Measurements from ENCODE around the gene GORASP2.
"Not testable (repeated sequence)": the region's sequence is repeated elsewhere in the genome, so short reads cannot be mapped to it uniquely, and the experiment has no call there.

GORASP2 gene

DNA sequence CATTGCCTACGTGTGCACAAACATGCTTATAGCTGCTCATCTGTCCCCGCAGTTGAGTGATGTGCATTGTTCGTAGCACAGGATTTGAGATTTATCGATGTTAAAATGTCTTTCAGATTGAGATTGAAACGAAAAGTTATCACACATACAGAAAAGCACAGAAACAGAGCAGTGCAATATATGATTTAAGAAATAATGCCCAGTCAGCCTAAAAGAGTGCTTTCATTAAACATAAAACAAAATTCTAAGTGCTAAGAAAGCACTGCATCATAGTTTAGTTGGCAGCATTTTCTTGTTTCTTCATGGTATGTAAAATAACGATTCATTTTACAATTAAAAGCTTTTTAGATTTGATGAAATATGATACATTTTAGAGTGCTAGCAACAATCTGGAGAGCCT, 31.9 kb upstream of the GORASP2 start:
- DNase-seq (ENCODE audit: low read depth) = no peak
- no peak overlapping the region for H3K4me3 ChIP-seq (ENCODE audit: low read depth, low read length)
- TF ChIP-seq, protein P1, sequence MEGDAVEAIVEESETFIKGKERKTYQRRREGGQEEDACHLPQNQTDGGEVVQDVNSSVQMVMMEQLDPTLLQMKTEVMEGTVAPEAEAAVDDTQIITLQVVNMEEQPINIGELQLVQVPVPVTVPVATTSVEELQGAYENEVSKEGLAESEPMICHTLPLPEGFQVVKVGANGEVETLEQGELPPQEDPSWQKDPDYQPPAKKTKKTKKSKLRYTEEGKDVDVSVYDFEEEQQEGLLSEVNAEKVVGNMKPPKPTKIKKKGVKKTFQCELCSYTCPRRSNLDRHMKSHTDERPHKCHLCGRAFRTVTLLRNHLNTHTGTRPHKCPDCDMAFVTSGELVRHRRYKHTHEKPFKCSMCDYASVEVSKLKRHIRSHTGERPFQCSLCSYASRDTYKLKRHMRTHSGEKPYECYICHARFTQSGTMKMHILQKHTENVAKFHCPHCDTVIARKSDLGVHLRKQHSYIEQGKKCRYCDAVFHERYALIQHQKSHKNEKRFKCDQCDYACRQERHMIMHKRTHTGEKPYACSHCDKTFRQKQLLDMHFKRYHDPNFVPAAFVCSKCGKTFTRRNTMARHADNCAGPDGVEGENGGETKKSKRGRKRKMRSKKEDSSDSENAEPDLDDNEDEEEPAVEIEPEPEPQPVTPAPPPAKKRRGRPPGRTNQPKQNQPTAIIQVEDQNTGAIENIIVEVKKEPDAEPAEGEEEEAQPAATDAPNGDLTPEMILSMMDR (IDR thresholded peaks at IDR 0.05; ENCODE audit: insufficient read depth, low read depth, low read length, missing control alignments) = no peak

GRCh38 chr2:170905864-170906263, 23.2 kb upstream of the GORASP2 start:
- TF ChIP-seq, protein P1 (IDR thresholded peaks at IDR 0.05; ENCODE audit: insufficient read depth, low read depth, low read length, missing control alignments) = no peak
- DNase-seq (ENCODE audit: low read depth) = no peak
- H3K4me3 ChIP-seq (ENCODE audit: low read depth, low read length) = no peak overlapping the region

DNA sequence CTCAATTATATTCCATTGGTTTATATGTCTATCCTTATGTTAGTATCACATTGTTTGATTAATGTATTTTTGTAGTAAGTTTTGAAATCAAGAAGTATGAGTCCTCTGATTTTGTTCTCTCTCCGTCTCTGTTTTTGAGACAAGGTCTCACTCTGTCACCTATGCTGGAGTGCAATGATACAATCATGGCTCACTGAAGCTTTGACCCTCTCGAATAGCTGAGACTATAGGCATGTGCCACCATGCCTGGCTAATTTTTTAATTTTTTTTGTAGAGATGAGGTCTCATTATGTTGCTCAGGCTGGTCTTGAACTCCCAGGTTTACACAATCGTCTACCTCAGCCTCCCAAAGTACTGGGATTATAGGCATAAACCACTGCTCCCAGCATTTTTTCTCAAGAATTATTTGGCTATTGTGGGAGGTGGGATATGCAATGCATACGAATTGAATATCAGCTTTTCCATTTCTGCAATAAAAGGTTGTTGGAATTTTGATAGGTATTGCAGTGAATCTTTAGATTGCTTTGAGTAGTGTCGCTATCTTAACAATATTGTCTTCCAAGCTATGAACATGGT, 17.7 kb upstream of the GORASP2 start:
- no peak for DNase-seq (ENCODE audit: low read depth)
- H3K4me3 ChIP-seq (ENCODE audit: low read depth, low read length) = no peak overlapping the region
- TF ChIP-seq, protein P1 (IDR thresholded peaks at IDR 0.05; ENCODE audit: insufficient read depth, low read depth, low read length, missing control alignments) = no peak

GRCh38 chr2:170914994-170915666, 13.9 kb upstream of the GORASP2 start:
- DNase-seq (ENCODE audit: low read depth); H3K4me3 ChIP-seq (ENCODE audit: low read depth, low read length): not testable (repeated sequence)

- H3K4me3 ChIP-seq (ENCODE audit: low read depth, low read length) = no peak overlapping the region
- TF ChIP-seq, protein P1 (IDR thresholded peaks at IDR 0.05; ENCODE audit: insufficient read depth, low read depth, low read length, missing control alignments) = no peak
- no peak for DNase-seq (ENCODE audit: low read depth)
Measured at GRCh38 chr2:170917219-170917913, 11.7 kb upstream of the GORASP2 start.

DNA sequence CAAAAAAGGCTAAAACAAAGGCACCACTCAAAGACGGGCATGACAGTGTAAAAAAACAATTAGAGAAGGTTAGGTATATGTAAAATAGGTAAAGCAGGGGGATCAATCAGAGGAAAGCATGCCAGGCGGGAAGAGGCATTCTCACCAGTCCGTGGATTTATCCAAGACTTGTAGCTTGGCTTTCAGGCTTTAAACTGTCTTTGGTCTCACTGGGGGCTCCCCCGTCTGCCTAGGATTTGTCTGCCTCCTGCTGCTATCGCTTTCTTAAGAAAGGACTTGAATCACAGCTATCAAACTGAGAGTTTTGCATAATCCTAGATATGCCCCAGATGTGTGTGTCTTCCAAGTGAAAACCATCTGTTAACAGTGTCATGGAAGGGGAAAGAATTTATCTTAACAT, 11.1 kb upstream of the GORASP2 start:
- TF ChIP-seq, protein P1 (IDR thresholded peaks at IDR 0.05; ENCODE audit: insufficient read depth, low read depth, low read length, missing control alignments) = no peak
- H3K4me3 ChIP-seq (ENCODE audit: low read depth, low read length) = no peak overlapping the region
- DNase-seq (ENCODE audit: low read depth) = no peak

GRCh38 chr2:170921873-170922272, 7.2 kb upstream of the GORASP2 start:
- not testable (repeated sequence) for DNase-seq (ENCODE audit: low read depth); H3K4me3 ChIP-seq (ENCODE audit: low read depth, low read length)

All from GM12865 (cell line).